Keratinocyte (primary cell): Measurements from ENCODE around the gene SNX24. TPM values are rescaled to one million over a fixed set of nuclear protein-coding genes. Genes with fewer than 3 reads are reported as not detected.
"Not testable (repeated sequence)": the region's sequence is repeated elsewhere in the genome, so short reads cannot be mapped to it uniquely, and the experiment has no call there.

ENCODE experiments used
- DNase-seq: peaks from one replicate; pipeline ENCODE4 v3.0.0-alpha.2; 2011; ENCODE audit warnings: low read depth, missing footprints, low spot score
- FAIRE-seq: peaks from 2 replicates; lab custom pipeline; 2011; peaks lifted over from hg19 to GRCh38; lab: Jason Lieb, UNC
- H2AFZ ChIP-seq: 2 replicates; pipeline ENCODE4 v1.6.0; 2012; ENCODE audit warnings: low read length, control low read depth, inconsistent platforms; ENCODE audit not compliant: control insufficient read depth
- H3K27ac ChIP-seq: 2 replicates; pipeline ENCODE4 v1.5.1; 2011; ENCODE audit warnings: low read length; ENCODE audit not compliant: control insufficient read depth, insufficient read depth
- H3K27me3 ChIP-seq: 3 replicates; pipeline ENCODE4 v1.6.0; 2011; ENCODE audit warnings: low read length; ENCODE audit not compliant: control insufficient read depth, insufficient read depth; ENCODE audit errors: extremely low read depth
- H3K36me3 ChIP-seq, 2 experiments: 2 replicates in 1 of 2; 3 replicates in 1 of 2; pipeline ENCODE4 v1.5.1; 2011; ENCODE audit warnings: low read length in 2 of 2, mild to moderate bottlenecking in 1 of 2; ENCODE audit not compliant: control insufficient read depth in 2 of 2, insufficient read depth in 2 of 2; ENCODE audit errors: extremely low read depth in 1 of 2
- H3K4me1 ChIP-seq: 3 replicates; pipeline ENCODE4 v1.5.1; 2011; ENCODE audit warnings: low read length; ENCODE audit not compliant: control insufficient read depth, insufficient read depth; ENCODE audit errors: extremely low read depth
- H3K4me2 ChIP-seq: 3 replicates; pipeline ENCODE4 v1.6.0; 2011; ENCODE audit warnings: low read depth, low read length; ENCODE audit not compliant: control insufficient read depth, insufficient read depth; ENCODE audit errors: extremely low read depth
- H3K4me3 ChIP-seq, 3 experiments: fragments of 200-600 bp in 1 of 3; sonication (generic) in 1 of 3; 2 replicates in 2 of 3; 3 replicates in 1 of 3; pipeline ENCODE4 v1.5.1; 2011 to 2016; ENCODE audit warnings: low read length in 3 of 3, mild to moderate bottlenecking in 3 of 3, control low read depth in 2 of 3, inconsistent platforms in 1 of 3, low read depth in 1 of 3, mixed read lengths in 1 of 3, mixed run types in 1 of 3, moderate library complexity in 1 of 3; ENCODE audit not compliant: control insufficient read depth in 2 of 3, insufficient read depth in 2 of 3; ENCODE audit errors: extremely low read depth in 1 of 3
- H3K79me2 ChIP-seq: 2 replicates; pipeline ENCODE4 v1.6.0; 2012; ENCODE audit warnings: low read length; ENCODE audit not compliant: control insufficient read depth, insufficient read depth
- H3K9ac ChIP-seq: 3 replicates; pipeline ENCODE4 v1.6.0; 2011; ENCODE audit warnings: low read length; ENCODE audit not compliant: control insufficient read depth, insufficient read depth; ENCODE audit errors: extremely low read depth
- H3K9me1 ChIP-seq: 3 replicates; pipeline ENCODE4 v1.6.0; 2011; ENCODE audit warnings: low read length; ENCODE audit not compliant: control insufficient read depth, insufficient read depth; ENCODE audit errors: extremely low read depth
- H3K9me3 ChIP-seq: 2 replicates; pipeline ENCODE4 v1.5.1; 2012; ENCODE audit warnings: low read depth, low read length; ENCODE audit not compliant: control insufficient read depth
- H4K20me1 ChIP-seq: 3 replicates; pipeline ENCODE4 v1.6.0; 2011; ENCODE audit warnings: low read length; ENCODE audit not compliant: control insufficient read depth, insufficient read depth; ENCODE audit errors: extremely low read depth
- EZH2 ChIP-seq: IDR thresholded peaks from one replicate; pipeline ENCODE4 v1.6.1; 2012; ENCODE audit warnings: inconsistent platforms, mild to moderate bottlenecking, low read length, moderate library complexity
- dilution Hi-C: fragments of 300-500 bp; cut with MboI; formaldehyde crosslinking; loops from one replicate; pipeline ENCODE4 v1.7.0; 2020; ENCODE audit warnings: low sequenced_read_pairs; ENCODE audit not compliant: extremely low pct_ligation_motif_present
- polyA plus RNA-seq, 5 experiments: library from polyadenylated mRNA; depleted of rRNA in 3 of 5; stranded (reverse) in 3 of 5; stranded (forward) in 1 of 5; unstranded in 1 of 5; fragments of >200 nt; gene quantifications; 1 replicate in 1 of 5; 2 replicates in 3 of 5; 3 replicates in 1 of 5; pipeline versions ENCODE4 v1.2.1 to v1.2.3, GENCODE V29; 2011 to 2012; ENCODE audit warnings: missing spikeins in 2 of 5, low read depth in 1 of 5, low replicate concordance in 1 of 5
- TF ChIP-seq, protein P1 (sequence below), 3 experiments: IDR thresholded peaks in 1 of 3; conservative IDR thresholded peaks in 1 of 3; optimal IDR thresholded peaks in 1 of 3; 2 replicates in 2 of 3; 3 replicates in 1 of 3; pipeline versions ENCODE3 to v1.5.1; 2011; ENCODE audit warnings: low read length in 3 of 3, mild to moderate bottlenecking in 3 of 3, moderate library complexity in 2 of 3, control low read depth in 1 of 3, inconsistent platforms in 1 of 3; ENCODE audit not compliant: insufficient read depth in 2 of 3; ENCODE audit errors: extremely low read depth in 1 of 3

Gene SNX24
- polyA plus RNA-seq, 1 donor (not counting 4 experiments of a cell fraction or from before 2014, with no cell fraction given), result 15.0 TPM

GRCh38 chr5:122909470-122910100 is 64.2 kb downstream of the SNX24 start:
- H3K79me2 ChIP-seq, result peaks cover 20% of the 10 kb centered on the region
- no peaks in the 10 kb centered on the region for H4K20me1 ChIP-seq
- H3K9me1 ChIP-seq, result no peaks in the 10 kb centered on the region
- FAIRE-seq (no peak), DNase-seq (no peak)
- no peak for TF ChIP-seq EZH2
- TF ChIP-seq, protein P1, sequence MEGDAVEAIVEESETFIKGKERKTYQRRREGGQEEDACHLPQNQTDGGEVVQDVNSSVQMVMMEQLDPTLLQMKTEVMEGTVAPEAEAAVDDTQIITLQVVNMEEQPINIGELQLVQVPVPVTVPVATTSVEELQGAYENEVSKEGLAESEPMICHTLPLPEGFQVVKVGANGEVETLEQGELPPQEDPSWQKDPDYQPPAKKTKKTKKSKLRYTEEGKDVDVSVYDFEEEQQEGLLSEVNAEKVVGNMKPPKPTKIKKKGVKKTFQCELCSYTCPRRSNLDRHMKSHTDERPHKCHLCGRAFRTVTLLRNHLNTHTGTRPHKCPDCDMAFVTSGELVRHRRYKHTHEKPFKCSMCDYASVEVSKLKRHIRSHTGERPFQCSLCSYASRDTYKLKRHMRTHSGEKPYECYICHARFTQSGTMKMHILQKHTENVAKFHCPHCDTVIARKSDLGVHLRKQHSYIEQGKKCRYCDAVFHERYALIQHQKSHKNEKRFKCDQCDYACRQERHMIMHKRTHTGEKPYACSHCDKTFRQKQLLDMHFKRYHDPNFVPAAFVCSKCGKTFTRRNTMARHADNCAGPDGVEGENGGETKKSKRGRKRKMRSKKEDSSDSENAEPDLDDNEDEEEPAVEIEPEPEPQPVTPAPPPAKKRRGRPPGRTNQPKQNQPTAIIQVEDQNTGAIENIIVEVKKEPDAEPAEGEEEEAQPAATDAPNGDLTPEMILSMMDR (optimal IDR thresholded peaks at IDR 0.05 in 1 of 3, IDR thresholded peaks at IDR 0.05 in 1 of 3, conservative IDR thresholded peaks at IDR 0.05 in 1 of 3; ENCODE audit: extremely low read depth in 1 of 3, insufficient read depth in 2 of 3, low read length in 3 of 3), result no peak
- H3K27me3 ChIP-seq, result no peaks in the 10 kb centered on the region
- no peak overlapping the region for H3K27ac ChIP-seq
- dilution Hi-C loops, result no loop called here
- H2AFZ ChIP-seq, result no peak overlapping the region
- H3K4me1 ChIP-seq, result peaks cover 14% of the 10 kb centered on the region
- H3K4me3 ChIP-seq, result no peak overlapping the region
- no peak overlapping the region for H3K4me2 ChIP-seq
- no peaks in the 10 kb centered on the region for H3K36me3 ChIP-seq
- no peaks in the 10 kb centered on the region for H3K9me3 ChIP-seq
- H3K9ac ChIP-seq, result no peak overlapping the region

DNA sequence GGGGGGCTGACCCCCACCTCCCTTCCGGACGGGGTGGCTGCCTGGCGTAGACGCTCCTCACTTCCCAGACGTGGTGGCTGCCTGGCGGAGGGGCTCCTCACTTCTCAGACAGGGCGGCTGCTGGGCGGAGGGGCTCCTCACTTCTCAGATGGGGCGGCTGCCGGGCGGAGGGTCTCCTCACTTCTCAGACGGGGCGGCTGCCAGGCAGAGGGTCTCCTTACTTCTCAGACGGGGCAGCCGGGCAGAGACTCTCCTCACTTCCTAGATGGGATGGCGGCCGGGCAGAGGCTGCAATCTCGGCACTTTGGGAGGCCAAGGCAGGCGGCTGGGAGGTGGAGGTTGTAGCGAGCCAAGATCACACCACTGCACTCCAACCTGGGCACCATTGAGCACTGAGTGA is 68.0 kb downstream of the SNX24 start:
- H3K9me3 ChIP-seq, H3K4me1 ChIP-seq, H4K20me1 ChIP-seq, dilution Hi-C loops, DNase-seq, H3K27ac ChIP-seq, H3K9me1 ChIP-seq, H3K4me3 ChIP-seq, H3K9ac ChIP-seq, H3K36me3 ChIP-seq, H2AFZ ChIP-seq, FAIRE-seq, H3K4me2 ChIP-seq, H3K27me3 ChIP-seq: not testable (repeated sequence)
- H3K79me2 ChIP-seq, result peaks cover 20% of the 10 kb centered on the region
